ENCODE results near the gene SPINK13.
"Not testable (repeated sequence)": the region's sequence is repeated elsewhere in the genome, so short reads cannot be mapped to it uniquely, and the experiment has no call there.

The SPINK13 gene

DNA sequence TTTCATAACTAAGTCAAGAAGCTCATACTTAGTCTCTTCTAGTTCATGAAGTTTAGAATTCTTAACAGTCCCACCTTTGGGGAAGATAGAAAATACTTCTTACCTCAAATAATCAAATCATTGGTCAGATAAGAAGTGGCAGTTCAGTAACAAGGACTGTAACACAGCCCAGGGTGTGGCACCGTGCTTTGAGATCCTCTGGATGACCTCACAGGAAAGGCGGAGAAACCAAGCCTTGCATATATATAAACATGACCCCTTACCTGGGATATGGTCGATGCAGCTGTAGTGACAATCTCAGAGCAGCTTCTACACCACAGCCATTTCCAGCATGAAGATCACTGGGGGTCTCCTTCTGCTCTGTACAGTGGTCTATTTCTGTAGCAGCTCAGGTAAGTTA, 43.6 kb downstream of the SPINK13 start, which contains the start of gene SPINK7:
Gene SPINK7 (plus strand): TSS at position 271 of the 400 bp plus-strand sequence. CDS start 61 bp downstream, at position 332.
- DNase-seq (ENCODE audit: low read depth): no peak

DNA sequence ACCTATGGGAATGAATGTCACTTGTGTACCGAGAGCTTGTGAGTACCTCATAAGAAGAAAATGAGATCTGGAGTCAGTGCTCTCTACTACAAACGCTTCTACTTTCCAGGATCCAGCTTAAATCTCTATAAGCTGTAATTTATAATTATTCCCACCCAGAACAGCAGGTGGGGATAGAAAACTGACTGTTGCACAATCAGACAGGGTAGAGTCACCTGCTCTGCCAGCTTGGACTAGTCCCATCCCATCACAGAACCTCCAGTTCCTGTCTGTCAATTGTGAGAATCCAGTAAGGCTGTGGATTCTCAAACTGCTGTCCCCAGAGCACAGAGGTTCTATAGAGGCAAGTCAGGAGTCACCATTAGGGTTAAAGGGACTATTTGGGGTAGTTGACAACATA, 45.6 kb downstream of the SPINK13 start:
- no peak for DNase-seq (ENCODE audit: low read depth)

DNA sequence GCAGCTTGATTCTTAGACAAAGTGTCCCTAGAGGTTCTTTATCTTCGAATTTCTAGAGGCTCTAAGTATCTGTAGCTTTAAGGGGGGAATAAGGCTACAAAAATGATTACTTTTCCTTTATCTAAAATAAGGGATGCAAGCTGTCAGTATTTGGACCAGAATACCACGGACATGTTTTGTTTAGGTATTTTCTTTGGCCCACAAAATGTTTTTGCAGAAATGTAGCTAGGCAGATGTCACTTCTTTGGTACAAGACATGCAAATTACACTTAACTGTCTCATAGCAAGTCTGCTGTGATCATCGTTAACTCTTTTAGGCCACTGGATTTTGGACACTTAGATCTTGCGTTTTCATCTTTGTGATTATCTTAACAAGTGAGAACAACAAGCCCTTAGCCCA, 46.1 kb downstream of the SPINK13 start:
- DNase-seq (ENCODE audit: low read depth): no peak

DNA sequence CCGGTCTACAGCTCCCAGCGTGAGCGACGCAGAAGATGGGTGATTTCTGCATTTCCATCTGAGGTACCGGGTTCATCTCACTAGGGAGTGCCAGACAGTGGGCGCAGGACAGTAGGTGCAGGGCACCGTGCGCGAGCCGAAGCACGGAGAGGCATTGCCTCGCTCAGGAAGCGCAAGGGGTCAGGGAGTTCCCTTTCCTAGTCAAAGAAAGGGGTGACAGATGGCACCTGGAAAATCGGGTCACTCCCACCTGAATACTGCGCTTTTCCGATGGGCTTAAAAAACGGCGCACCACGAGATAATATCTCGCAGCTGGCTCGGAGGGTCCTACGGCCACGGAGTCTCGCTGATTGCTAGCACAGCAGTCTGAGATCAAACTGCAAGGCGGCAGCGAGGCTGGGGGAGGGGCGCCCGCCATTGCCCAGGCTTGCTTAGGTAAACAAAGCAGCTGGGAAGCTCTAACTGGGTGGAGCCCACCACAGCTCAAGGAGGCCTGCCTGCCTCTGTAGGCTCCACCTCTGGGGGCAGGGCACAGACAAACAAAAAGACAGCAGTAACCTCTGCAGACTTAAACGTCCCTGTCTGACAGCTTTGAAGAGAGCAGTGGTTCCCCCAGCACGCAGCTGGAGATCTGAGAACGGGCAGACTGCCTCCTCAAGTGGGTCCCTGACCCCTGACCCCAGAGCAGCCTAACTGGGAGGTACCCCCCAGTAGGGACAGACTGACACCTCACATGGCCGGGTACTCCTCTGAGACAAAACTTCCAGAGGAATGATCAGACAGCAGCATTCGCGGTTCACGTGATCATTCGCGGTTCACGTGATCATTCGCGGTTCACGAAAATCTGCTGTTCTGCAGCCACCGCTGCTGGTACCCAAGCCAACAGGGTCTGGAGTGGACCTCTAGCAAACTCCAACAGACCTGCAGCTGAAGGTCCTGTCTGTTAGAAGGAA, 51.7 kb downstream of the SPINK13 start:
- DNase-seq (ENCODE audit: low read depth): not testable (repeated sequence)

DNA sequence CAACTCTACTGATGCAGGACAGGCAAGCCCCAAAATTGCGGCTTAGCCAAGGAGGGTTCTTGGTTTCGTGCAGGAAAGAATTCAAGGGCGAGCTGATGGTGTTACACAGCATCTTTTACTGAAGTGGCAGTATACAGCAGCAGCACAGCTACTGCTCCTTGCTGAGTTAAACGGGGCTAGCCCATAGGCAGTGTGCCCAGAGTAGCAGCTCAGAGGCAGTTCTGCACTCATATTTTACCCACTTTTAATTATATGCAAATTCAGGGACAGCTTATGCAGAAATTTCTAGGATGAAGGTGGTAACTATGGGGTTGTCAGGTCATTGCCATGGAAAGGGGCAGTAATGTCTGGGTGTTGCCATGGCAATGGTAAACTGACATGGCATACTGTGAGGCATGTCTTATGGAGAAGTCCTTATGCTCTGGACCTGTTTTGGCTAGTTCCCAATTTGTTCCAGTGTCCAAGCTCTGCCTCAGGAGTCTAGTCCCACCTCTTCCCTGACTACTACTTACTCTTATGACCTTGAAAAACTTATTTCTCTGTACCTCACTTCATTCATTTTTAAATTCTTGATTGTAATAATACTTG, 64.8 kb downstream of the SPINK13 start:
- DNase-seq (ENCODE audit: low read depth): no peak

DNA sequence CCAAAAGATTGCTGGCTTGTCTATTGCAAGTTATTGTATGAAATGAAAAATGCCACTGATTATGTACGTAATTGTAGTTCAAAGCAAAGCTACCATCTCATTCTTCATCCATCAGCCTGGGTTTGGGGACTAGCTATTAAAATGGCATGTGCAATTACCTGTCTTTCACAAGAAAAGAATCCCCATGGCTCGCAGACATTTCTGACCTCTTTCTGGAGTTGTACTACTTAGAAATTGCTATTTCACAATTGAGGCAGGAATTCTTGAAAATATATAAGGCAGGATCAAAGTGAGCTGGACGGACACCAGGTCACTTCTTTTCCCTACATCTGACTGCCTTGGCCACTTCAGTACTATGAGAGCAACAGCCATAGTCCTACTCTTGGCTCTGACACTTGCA, 66.7 kb downstream of the SPINK13 start, which contains the start of gene SPINK9:
Gene SPINK9 (plus strand): TSS at position 301 of the 400 bp plus-strand sequence. CDS start 55 bp downstream, at position 356.
- no peak for DNase-seq (ENCODE audit: low read depth)

Measured in fibroblast of gingiva (primary cell).